Spleen (tissue), 11 donors: ENCODE measurements around the gene FERMT3. TPM values are rescaled to one million over a fixed set of nuclear protein-coding genes. Genes with fewer than 3 reads are reported as not detected.
"Not testable (repeated sequence)": the region's sequence is repeated elsewhere in the genome, so short reads cannot be mapped to it uniquely, and the experiment has no call there.

Experiments used
- DNase-seq: peaks from one replicate; pipeline ENCODE4 v3.0.0-alpha.2; 2020
- H3K27ac ChIP-seq, 8 donors: fragments of 200-600 bp; sonication (generic) in 7 of 8; 1 replicate in 4 of 8; 2 replicates in 4 of 8; pipeline versions ENCODE4 v1.5.0 to v1.8.0; 2016 to 2021; ENCODE audit warnings: inconsistent platforms in 4 of 8, mild to moderate bottlenecking in 4 of 8, moderate library complexity in 1 of 8
- H3K27me3 ChIP-seq, 7 donors: fragments of 200-600 bp; sonication (generic) in 6 of 7; replicated peaks in 1 of 7; 1 replicate in 4 of 7; 2 replicates in 3 of 7; pipeline versions ENCODE4 v1.5.0 to v1.8.0; 2016 to 2021; ENCODE audit warnings: inconsistent platforms in 3 of 7, mild to moderate bottlenecking in 1 of 7
- H3K36me3 ChIP-seq, 6 donors: fragments of 200-600 bp; sonication (generic) in 5 of 6; 1 replicate in 4 of 6; 2 replicates in 2 of 6; pipeline versions ENCODE4 v1.5.0 to v1.8.0; 2016 to 2021; ENCODE audit warnings: inconsistent platforms in 2 of 6
- H3K4me1 ChIP-seq, 6 donors: fragments of 200-600 bp; sonication (generic) in 5 of 6; 1 replicate in 3 of 6; 2 replicates in 3 of 6; pipeline versions ENCODE4 v1.5.0 to v1.8.0; 2016 to 2021; ENCODE audit warnings: inconsistent platforms in 3 of 6
- H3K4me3 ChIP-seq, 8 donors: fragments of 200-600 bp; sonication (generic) in 7 of 8; 1 replicate in 4 of 8; 2 replicates in 4 of 8; pipeline versions ENCODE4 v1.5.0 to v1.8.0; 2016 to 2021; ENCODE audit warnings: inconsistent platforms in 4 of 8, mild to moderate bottlenecking in 4 of 8, moderate library complexity in 2 of 8
- H3K9me3 ChIP-seq, 8 donors: fragments of 200-600 bp; sonication (generic) in 7 of 8; 1 replicate in 4 of 8; 2 replicates in 4 of 8; pipeline versions ENCODE4 v1.5.0 to v1.8.0; 2016 to 2021; ENCODE audit warnings: inconsistent platforms in 4 of 8
- POLR2A ChIP-seq, 3 donors: fragments of 450-650 bp; IDR thresholded peaks; one replicate each; pipeline ENCODE4 v1.5.1; 2017; ENCODE audit warnings: antibody characterized with exemption in 3 of 3, mild to moderate bottlenecking in 1 of 3
- POLR2AphosphoS5 ChIP-seq, 3 donors: sonication (generic); formaldehyde crosslinking; IDR thresholded peaks; one replicate each; pipeline ENCODE4 v1.5.1; 2017; ENCODE audit warnings: antibody characterized with exemption in 3 of 3
- WGBS, 5 donors: extraction: QIAGEN DNeasy Blood & Tissue Kit in 3 of 5; methylation state at CpG; one replicate each; pipeline versions ENCODE4 v1.1.5 to v1.1.7; 2013 to 2018; 5-methylcytosine and 5-hydroxymethylcytosine counted together
- intact Hi-C: fragments of 100-400 bp; cut with DNase I; formaldehyde crosslinking; loops from one replicate; pipeline ENCODE4 v1.15.0; 2023; ENCODE audit warnings: low total_unique reads
- polyA plus RNA-seq, 3 donors: library from polyadenylated mRNA; stranded (reverse); fragments of 200-250 nt; gene quantifications; one replicate each; pipeline ENCODE4 v1.2.1, GENCODE V29; 2013
- total RNA-seq, 7 donors: library from RNA; depleted of rRNA in 3 of 7; stranded (reverse); fragments of >200 nt in 3 of 7; fragmentation: NEBNext Ultra II Directional in 4 of 7; extraction: Animal tissue kit (Norgen Biotek cat#: 25700) in 4 of 7; gene quantifications; one replicate each; pipeline versions ENCODE4 v1.1.0 to v1.2.1, GENCODE V29; 2016 to 2021
- TF ChIP-seq, protein P1 (sequence below), 11 experiments: fragments of 200-600 bp in 7 of 11; fragments of 450-650 bp in 4 of 11; sonication (generic) in 4 of 11; IDR thresholded peaks in 8 of 11; conservative IDR thresholded peaks in 3 of 11; 1 replicate in 7 of 11; 2 replicates in 4 of 11; pipeline versions ENCODE4 v1.4.0 to v1.8.0; 2016 to 2021; ENCODE audit warnings: antibody characterized with exemption in 11 of 11, inconsistent platforms in 4 of 11, mild to moderate bottlenecking in 1 of 11
- donor health status: healthy with polysubstance abuse.
- donor health status: DM: no; HTN: no; CAD: no; lungs with moderate emphysema.
- donor health status: DM: no; HTN: no; CAD: no.
- donor health status: Bipolar disorder and iron deficiency.
- donor health status: healthy.
- donor health status: DM: no; HTN: no; CAD: no.
- donor health status: DM: yes; HTN: yes; CAD: no.

Gene FERMT3
- total and polyA plus RNA-seq, 10 donors = 120 to 248 (median 174) TPM

GRCh38 chr11:64244966-64245365, 38.4 kb downstream of the FERMT3 start:
- intact Hi-C loops = no loop called here
- TF ChIP-seq POLR2A (IDR thresholded peaks at IDR 0.05) (no peak), POLR2AphosphoS5 (IDR thresholded peaks at IDR 0.05) (no peak)
- TF ChIP-seq, protein P1, sequence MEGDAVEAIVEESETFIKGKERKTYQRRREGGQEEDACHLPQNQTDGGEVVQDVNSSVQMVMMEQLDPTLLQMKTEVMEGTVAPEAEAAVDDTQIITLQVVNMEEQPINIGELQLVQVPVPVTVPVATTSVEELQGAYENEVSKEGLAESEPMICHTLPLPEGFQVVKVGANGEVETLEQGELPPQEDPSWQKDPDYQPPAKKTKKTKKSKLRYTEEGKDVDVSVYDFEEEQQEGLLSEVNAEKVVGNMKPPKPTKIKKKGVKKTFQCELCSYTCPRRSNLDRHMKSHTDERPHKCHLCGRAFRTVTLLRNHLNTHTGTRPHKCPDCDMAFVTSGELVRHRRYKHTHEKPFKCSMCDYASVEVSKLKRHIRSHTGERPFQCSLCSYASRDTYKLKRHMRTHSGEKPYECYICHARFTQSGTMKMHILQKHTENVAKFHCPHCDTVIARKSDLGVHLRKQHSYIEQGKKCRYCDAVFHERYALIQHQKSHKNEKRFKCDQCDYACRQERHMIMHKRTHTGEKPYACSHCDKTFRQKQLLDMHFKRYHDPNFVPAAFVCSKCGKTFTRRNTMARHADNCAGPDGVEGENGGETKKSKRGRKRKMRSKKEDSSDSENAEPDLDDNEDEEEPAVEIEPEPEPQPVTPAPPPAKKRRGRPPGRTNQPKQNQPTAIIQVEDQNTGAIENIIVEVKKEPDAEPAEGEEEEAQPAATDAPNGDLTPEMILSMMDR (IDR thresholded peaks at IDR 0.05 in 8 of 11, conservative IDR thresholded peaks at IDR 0.05 in 3 of 11) = no peak
- Histone ChIP-seq H3K9me3 (no peaks in the 10 kb centered on the region), H3K4me3 (peak overlapping the region in 6 of 8 donors; percentile 58 to 90 (median 80)), H3K27ac (peak overlapping the region in 7 of 8 donors; percentile 66 to 100 (median 86)), H3K27me3 (no peaks in the 10 kb centered on the region), H3K36me3 (peaks cover 0 to 24% (median 9%) of the 10 kb centered on the region in 6 donors), H3K4me1 (peaks cover 19 to 77% (median 56%) of the 10 kb centered on the region in 6 donors)
- peak; percentile 78 for DNase-seq
- WGBS, 5 donors = 27 to 44% (median 39%) methylated on average over 3 to 6 of the region's 6 CpGs

GRCh38 chr11:64245401-64245796, 38.9 kb downstream of the FERMT3 start:
- H3K4me3 ChIP-seq = peak overlapping the region; percentile 58 to 90 (median 77)
- no peaks in the 10 kb centered on the region for H3K27me3 ChIP-seq
- DNase-seq = peak; percentile 90
- peak overlapping the region; percentile 33 to 100 (median 84) for H3K27ac ChIP-seq
- 0 to 5% (median 0%) methylated on average over 5 to 6 of the region's 6 CpGs for WGBS, 5 donors
- intact Hi-C loops = no loop called here
- peak in 1 of 3 donors; percentile 47 for TF ChIP-seq POLR2AphosphoS5 (IDR thresholded peaks at IDR 0.05)
- TF ChIP-seq, protein P1 (IDR thresholded peaks at IDR 0.05 in 8 of 11, conservative IDR thresholded peaks at IDR 0.05 in 3 of 11) = no peak
- no peak for TF ChIP-seq POLR2A (IDR thresholded peaks at IDR 0.05)
- H3K9me3 ChIP-seq = no peaks in the 10 kb centered on the region
- H3K36me3 ChIP-seq = peaks cover 0 to 24% (median 9%) of the 10 kb centered on the region in 6 donors
- peaks cover 15 to 77% (median 54%) of the 10 kb centered on the region in 6 donors for H3K4me1 ChIP-seq

- Histone ChIP-seq H3K4me1 (peaks cover 18 to 80% (median 58%) of the 10 kb centered on the region in 6 donors), H3K36me3 (peaks cover 0 to 24% (median 9%) of the 10 kb centered on the region in 6 donors), H3K27ac (peak overlapping the region; percentile 33 to 100 (median 84)), H3K4me3 (peak overlapping the region; percentile 58 to 90 (median 77)), H3K27me3 (no peaks in the 10 kb centered on the region), H3K9me3 (no peaks in the 10 kb centered on the region)
- intact Hi-C loops = no loop called here
- WGBS, 5 donors = 0 to 3% (median 1%) methylated on average over 26 to 46 of the region's 46 CpGs
- DNase-seq = peak; percentile 89
- TF ChIP-seq POLR2AphosphoS5 (IDR thresholded peaks at IDR 0.05) (peak; percentile 19 to 58 (median 41)), POLR2A (IDR thresholded peaks at IDR 0.05) (no peak)
- TF ChIP-seq, protein P1 (IDR thresholded peaks at IDR 0.05 in 8 of 11, conservative IDR thresholded peaks at IDR 0.05 in 3 of 11) = no peak
These were observed 39.5 kb downstream of the FERMT3 start for GRCh38 chr11:64245797-64246620.

- Histone ChIP-seq H3K4me3 (peak overlapping the region; percentile 58 to 90 (median 77)), H3K27ac (peak overlapping the region; percentile 33 to 100 (median 84)), H3K36me3 (peaks cover 0 to 24% (median 9%) of the 10 kb centered on the region in 6 donors), H3K4me1 (peaks cover 18 to 83% (median 59%) of the 10 kb centered on the region in 6 donors)
- DNase-seq, H3K9me3 ChIP-seq, intact Hi-C loops, H3K27me3 ChIP-seq: not testable (repeated sequence)
- 0 to 3% (median 0%) methylated on average over 3 to 43 of the region's 43 CpGs for WGBS, 5 donors
These were observed 40.0 kb downstream of the FERMT3 start for GRCh38 chr11:64246621-64246870.
